Fibroblast of skin of scalp (primary cell): ENCODE measurements around the gene ZHX3.

Experiments
- DNase-seq: peaks from one replicate; pipeline ENCODE4 v3.0.0-alpha.2; 2013

The ZHX3 gene

DNA sequence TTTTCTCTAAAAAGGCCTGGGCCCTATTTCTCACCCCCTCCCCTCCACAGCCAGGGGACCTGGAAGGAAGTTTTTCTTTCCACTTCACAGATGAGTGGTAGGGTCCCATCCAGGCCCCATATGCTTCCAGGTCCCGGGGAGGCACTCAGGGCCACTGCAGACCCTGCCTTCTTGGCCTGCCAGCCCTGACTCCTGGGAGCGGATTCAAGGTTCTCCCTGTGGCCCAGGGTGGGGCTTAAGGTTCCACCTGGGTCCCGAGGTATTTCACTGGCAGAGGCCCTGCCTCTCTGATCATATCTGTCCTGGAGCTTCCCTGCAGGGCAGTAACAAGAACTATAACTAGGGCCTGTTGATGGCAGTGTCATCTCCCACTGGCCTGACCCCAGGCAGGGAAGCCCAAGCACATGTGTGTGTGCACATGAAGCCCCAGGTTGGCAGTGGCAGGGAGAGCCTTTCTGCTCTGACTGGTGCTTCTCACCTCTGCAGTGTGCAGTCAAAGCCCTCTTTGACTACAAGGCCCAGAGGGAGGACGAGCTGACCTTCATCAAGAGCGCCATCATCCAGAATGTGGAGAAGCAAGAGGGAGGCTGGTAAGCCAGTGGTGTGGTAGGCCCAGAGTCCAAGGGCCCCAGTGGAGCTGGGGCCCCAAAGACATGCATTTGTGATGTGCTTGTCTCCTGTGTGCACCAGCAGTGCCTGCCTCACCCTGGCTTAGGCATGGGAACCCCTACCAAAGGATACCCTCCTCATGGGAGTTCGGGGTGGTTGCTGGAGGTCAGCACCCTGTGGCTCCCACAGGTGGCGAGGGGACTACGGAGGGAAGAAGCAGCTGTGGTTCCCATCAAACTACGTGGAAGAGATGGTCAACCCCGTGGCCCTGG, 149.0 kb downstream of the ZHX3 start:
- no peak for DNase-seq

DNA sequence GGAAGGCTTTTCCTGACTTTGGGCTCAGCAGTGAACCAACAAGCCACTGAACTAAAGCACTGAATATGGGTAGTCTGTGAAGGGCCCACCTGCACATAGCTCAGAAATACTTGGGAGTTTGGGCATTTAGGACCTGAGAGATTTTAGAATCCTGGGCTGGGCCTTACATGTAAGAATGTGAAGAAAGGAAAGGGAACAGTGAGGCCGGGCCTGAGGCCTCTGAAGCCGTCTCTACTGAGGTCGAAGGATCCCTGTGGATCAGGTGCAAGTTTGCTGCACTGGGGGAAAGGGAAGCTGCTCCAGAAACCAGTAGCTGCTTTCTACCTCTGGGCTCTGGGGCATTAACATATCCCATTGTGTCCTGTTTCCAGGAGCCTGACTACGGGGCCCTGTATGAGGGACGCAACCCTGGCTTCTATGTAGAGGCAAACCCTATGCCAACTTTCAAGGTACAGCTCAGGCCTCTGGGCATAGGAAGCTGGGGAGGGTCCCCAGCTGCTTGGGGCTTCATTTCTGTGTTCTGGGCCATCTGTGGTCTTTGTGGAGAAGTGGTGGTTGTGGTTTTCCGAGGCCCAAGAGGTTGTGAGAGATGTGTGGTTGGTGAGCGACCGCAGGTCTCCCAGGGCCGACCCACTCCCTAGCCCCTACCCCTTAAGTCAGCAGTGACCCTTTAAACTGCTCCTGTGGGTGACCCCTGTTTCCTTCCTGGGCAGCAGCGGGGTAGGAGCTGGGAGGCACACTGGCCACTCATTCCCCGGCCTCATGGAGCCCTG, 149.9 kb downstream of the ZHX3 start:
- DNase-seq, result no peak

DNA sequence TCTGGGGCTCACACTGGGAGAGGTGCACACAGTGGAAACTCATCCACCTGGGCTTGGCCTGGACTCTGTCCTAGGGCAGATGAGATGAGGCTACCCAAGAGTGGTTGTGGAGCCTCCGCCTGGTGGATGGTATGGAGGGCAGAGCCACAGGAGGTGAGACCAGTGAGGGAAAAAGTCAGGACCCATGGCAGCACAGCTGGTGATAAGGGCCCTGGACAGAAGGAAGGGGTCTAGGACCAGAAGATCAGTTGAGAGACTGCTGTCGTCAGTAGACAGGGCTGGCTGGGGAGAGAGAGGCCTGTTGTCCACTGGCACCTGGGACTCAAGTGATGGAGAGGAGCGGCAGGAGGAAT, 150.4 kb downstream of the ZHX3 start:
- no peak for DNase-seq

DNA sequence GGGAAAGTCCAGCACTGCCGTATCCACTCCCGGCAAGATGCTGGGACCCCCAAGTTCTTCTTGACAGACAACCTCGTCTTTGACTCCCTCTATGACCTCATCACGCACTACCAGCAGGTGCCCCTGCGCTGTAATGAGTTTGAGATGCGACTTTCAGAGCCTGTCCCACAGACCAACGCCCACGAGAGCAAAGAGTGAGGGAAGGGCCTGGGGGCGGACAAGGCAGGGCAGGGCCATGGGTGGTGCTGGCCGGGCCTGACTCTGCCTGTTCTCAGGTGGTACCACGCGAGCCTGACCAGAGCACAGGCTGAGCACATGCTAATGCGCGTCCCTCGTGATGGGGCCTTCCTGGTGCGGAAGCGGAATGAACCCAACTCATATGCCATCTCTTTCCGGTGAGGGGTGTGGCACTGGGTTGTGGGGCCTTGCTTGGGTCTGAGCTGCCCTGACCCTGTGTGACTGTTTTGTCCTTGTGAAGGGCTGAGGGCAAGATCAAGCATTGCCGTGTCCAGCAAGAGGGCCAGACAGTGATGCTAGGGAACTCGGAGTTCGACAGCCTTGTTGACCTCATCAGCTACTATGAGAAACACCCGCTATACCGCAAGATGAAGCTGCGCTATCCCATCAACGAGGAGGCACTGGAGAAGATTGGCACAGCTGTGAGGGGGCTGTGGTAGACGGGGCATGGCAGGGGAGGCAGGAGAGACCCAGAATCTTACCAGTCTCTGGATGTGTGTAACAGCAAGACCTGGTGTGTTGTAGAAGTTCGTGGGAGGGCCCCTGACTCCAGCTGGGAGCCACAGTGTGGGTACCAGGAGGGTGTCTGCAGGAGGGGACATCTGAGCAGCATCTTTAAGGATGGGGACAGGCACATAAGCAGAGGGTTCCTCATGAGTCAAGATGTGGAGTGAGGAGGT, 151.1 kb downstream of the ZHX3 start:
- DNase-seq, result no peak

DNA sequence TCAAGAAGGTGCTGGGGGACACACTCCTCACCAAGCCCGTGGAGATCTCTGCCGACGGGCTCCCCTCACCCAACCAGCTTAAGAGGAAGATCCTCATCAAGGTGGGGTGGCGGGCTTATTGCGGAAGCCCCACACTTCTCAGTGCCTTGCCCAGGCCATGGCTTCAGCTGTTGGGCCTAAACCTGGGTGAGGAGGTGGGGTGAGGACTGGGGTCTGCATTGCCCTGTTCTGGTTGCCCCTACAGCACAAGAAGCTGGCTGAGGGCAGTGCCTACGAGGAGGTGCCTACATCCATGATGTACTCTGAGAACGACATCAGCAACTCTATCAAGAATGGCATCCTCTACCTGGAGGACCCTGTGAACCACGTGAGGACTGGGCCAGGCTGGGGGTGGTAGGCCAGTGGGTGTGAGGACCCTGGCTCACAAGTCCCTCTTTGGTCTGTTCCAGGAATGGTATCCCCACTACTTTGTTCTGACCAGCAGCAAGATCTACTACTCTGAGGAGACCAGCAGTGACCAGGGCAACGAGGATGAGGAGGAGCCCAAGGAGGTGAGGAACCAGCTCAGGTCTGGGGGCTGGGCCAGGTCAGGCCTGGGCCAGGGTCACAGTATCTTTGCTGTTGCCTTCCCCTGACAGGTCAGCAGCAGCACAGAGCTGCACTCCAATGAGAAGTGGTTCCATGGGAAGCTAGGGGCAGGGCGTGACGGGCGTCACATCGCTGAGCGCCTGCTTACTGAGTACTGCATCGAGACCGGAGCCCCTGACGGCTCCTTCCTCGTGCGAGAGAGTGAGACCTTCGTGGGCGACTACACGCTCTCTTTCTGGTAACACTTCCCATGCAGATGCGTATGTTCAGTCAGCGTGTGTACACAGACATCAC, 152.3 kb downstream of the ZHX3 start:
- DNase-seq, result no peak

DNA sequence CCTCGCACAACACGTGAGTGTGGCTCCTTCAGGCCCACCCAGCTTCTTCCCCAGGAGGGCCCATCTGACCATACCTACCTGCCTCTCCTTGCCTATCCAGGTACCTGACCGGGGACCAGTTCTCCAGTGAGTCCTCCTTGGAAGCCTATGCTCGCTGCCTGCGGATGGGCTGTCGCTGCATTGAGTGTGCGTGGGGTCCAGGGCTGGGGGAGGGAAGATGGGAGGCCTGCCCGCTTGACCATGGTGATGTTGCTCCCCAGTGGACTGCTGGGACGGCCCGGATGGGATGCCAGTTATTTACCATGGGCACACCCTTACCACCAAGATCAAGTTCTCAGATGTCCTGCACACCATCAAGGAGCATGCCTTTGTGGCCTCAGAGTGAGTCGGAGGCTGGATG, 153.7 kb downstream of the ZHX3 start:
- DNase-seq, result no peak

DNA sequence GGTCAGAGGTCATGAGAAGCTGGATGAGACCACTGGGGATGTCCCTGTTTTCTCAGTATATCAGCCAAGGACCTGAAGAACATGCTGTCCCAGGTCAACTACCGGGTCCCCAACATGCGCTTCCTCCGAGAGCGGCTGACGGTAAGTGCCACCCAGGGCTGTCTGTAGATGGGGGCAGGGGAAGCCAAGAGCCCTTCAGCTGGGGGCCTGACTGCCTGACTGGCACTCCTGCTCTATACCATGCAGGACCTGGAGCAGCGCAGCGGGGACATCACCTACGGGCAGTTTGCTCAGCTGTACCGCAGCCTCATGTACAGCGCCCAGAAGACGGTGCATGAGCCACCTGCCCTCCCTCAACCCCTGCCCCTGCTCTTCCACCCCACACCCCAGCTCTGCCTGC, 155.1 kb downstream of the ZHX3 start:
- no peak for DNase-seq

DNA sequence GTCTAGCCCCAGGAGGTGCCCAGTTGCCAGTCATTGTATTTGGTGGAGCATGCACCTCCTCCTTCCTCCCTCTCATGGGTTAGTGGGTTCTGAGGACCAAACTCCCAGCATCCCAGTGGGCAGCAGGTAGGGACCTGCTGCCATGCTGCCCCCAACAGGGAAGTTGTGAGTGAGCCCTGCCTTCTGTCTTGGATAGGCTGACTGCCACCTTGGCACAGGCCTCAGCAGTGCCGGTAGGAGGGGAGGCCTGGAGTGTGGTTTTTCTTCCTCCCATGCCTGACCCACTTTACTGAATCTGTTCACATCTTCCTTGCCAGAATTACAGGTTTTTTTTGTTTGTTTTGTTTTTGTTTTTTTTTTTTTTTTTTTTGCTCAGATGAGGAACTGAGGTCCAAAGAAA, 155.6 kb downstream of the ZHX3 start:
- DNase-seq, result no peak

DNA sequence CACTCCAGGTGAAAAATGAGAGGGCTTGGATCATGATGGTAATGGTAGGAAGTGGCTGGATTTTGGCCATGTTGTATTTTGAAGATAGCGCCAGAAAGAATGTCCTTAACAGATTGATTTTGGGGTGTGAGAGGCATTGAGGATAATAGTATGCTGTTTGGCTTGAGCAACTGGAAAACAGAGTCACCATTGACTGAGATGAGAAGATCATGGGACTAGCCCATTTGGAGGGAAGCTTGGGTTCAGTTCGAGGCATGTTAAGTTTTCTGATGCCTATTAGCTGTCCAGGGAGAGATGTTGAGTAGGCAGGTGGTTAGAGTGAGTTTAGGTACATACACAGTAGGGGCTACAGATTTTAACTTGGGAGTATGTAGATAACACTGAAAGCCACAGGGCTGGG, 156.8 kb downstream of the ZHX3 start:
- DNase-seq, result no peak

DNA sequence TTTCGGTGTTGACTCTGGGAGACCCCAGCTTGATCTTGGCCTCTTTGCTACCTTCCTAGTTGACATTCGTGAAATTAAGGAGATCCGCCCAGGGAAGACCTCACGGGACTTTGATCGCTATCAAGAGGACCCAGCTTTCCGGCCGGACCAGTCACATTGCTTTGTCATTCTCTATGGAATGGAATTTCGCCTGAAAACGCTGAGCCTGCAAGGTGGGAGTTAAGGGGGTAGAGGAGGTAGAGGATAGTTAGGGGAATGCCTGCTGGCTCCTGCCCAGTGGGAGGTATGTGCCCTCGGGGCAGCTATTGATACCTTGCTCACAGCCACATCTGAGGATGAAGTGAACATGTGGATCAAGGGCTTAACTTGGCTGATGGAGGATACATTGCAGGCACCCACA, 158.0 kb downstream of the ZHX3 start:
- DNase-seq, result no peak

DNA sequence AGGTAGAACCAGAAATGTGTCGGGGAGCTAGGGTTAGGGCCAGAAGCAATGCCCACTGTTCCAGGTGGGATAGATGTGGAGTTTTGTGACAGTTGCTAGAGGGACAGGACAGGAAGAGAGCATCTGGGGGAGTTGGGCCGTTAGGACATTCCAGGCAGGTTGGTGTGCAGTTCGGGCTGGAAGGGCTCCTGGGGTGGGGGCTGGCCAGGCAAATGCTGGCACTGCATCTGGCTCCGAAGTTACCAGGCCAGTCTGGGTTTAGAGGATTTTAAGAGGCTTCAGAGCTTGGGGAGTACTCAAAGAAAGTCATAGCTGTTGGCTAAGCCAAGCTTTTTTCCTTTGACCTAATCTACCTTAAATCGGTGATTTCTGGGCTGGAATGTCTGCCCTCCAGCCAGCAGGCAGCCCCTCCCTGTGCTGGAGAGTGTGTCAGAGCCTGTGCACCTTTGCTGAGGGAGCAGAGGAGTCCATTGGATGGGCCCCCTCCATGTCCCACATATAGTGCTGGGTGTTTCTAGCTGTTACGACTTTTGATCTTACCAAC, 159.4 kb downstream of the ZHX3 start:
- DNase-seq, result no peak

DNA sequence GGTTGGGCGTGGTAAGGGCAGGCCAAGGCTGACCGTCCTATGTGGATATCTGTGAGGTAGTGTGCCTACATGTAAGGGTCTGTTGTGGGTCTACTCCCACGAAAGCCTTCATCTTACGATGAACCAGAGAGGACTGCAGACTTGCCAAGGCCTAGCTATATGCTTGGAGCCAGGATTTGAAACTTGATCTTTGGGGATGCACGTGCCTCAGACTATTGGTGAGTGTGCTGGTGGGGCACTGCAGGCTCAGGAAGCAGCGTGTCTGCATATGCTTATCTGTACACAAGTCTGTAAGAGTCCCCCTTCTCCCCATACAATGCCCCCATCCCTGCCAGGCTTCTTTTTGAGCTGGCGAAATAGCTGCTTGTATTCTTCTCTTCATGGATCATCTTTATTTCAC, 162.3 kb downstream of the ZHX3 start:
- DNase-seq, result no peak

DNA sequence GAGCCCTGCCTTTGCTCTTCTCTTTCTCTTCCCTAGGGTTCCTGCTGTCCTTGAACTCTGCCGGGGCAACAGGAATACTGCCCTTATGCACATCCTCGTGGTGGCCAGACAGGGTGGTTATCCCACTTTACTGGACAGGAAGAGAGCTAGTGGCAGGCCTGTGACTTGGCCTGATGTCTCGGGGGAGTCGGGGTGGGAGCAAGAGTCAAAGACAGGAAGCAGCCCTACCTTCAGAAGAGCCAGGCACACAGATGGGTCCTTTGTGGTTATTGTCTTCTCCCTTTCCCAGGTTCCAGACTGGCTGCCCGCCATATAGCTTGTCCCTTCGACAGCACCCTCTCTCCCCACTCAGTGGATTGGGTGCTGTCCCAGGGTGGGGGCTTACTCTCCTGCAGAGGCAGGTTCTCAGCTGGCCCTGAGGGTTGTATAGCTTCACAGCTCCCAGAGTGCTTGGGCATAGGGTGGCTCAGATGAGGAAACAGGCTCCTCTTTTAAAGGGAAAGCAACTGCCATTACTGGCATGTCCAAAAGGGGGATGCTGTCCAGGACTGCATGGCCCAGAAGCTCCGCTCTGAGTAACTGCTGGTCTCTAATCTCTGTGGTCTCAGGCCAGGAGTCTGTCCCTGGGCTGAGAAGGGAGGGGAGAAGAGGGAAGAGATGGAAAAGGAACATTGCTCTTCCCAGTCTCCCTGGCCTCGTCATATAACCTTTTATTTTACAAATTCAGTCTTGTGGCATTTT, 162.9 kb downstream of the ZHX3 start:
- no peak for DNase-seq

DNA sequence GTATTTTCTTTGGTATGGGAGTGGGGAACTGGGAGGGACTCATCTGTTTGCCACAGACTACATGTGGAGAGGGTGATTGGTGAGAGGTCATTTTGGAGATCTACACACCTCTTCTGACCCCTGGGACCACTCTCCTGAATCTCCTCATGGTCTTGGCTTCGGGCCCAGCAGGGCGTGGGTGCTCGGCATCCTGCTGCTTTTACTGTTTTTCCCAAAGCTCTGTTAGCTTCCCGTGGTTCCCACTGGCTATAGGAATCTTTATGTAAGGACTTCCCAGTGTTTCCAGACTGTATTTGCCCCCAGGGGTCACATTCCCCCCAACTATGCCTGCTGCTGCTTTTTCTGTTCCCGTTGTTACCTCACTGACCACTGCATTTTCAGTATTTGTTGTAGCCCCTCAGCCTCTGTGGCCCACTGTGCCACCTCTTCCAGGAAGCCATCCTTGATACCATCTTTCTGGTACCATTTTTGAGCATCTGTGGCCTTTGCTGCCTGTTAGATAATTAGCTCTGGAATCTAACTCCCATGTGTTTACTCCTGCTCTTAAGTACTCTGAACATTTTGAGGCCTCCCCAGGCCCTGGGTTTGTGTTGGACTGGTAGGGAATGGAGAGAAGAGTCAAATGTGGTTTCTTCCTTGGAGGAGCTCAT, 165.3 kb downstream of the ZHX3 start:
- DNase-seq, result peak; percentile 8

DNA sequence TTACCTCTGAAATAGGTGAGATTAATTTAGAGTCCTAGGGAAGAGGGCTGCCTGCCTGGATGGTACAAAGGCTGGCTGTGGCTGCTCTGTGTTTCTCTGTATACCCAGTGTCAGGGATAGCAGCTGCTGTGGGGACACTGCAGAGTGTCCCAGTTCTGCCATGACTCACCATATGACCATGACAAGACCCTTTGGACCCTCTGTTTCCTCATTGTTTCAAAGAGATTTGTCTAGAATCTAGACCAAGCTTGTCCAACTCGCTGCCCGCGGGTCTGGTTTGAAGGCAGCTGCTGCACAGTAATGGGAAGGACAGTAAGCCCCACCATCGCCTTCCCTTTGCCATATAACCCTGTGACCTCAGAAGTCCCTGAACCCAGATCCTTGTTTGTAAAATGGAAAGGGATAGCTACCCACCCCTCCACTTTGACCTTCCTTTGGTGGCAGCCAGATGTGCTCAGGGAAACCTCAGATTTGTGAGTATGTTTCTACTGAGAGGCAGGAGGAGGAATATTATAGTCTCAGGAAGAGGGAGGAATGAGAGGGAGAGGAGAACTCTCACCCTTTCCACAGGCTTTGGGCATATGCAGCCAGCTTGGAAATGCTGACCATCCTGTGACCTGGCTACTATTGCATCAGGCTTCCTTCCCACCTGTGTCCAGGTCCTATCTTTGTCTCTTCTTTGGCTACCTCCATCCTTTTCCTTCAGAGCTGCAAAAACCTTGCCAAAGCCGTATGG, 166.2 kb downstream of the ZHX3 start:
- DNase-seq, result no peak

DNA sequence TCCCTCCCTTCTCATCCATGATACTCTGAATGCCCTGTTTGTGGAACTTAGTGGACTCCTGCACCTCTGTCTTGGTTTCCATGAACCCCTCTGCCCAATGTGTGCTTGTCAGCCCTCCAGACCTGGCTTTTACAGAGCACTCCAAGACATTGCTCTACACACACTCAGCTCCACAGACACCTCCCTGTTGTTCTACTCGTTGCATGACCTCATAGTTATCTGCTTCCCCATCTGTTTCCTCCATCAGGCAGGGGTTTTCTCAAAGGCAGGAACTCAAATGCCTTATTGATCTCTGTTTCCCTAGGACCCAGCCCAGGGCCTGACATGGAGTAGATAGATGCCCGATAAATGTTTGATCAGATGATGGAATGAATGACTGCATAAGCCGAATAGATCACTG, 166.9 kb downstream of the ZHX3 start:
- DNase-seq, result no peak

DNA sequence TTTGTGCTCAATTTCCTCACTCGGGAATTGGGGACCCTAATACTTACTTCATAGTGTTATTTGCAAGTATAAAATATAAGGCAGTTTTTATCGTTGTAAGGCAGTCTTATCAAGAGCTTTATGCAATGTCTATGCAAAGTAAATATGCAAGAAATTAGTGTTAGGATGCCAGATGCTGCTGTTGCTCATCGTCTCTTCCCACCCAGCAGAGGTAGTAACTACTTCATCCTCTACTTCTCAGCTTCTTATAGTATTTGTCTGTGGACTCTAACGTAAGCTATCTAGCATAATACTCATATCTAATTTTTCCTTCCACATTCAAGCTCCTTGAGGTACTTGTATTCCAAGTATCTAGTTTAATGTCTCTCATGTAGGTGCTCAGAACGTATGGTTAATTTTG, 168.6 kb downstream of the ZHX3 start:
- DNase-seq, result no peak

DNA sequence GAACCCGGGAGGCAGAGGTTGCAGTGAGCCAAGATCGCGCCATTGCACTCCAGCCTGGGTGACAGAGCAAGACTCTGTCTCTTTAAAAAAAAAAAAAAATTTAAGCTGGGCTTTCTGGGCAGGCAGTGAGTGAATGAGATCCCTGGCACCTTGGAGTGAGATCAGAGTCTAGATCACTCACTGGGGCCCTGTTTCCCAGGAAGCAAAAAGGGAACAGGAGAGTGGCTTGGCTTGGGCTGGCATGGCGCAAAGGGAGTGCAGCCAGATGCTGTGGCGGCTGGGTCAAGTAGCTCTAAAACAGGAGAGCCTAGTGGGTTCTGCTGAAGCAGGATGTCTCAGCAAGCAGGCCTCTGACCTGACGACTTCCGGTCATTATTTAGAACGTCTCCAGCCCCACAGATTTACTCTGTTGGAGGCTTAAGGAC, 169.8 kb downstream of the ZHX3 start:
- DNase-seq, result no peak

DNA sequence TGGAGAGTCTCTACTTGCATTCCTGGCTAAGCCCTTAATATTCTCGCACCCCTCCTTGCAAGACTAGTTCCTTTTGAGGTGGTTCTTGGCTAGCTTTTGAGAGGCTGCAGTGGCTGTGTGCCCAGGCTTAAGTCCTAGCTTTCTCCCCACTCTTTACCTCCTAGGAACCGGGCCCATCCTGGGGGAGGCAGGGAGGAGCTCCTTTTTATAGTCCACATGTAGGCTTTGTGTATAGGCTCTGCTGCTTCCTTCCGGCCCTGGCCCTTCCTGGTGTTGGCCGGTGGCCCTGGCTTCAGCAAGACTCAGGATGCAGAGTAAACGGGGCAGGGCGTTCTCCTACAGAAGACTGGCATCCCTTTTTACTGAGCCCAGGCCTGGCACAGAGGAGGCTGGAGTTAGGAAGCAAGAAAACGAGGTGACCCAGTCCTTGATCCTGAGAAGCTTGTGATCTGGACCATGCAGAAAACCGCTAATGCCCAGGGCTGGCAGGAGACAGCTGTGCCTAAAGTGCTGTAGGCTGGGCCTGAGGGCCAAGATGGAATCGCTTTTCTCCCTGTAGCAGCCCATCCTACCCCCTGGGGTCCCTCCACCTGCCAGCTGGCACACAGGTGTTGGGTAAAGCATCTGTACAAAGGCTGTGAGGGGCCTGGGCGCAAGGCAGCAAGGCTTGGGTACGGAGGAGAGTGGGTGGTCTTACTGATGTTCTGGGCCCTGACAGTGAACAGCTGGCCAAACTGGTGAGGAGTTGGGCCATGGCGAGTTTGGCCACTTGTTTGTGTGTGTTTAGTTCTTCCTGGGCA, 171.5 kb downstream of the ZHX3 start:
- no peak for DNase-seq
